Stimulated activated CD4-positive, alpha-beta T cell treated with anti-CD3 and anti-CD28 coated beads, Interleukin-15, amount 100 ng/mL, for 1 hour (primary cell): ENCODE measurements around the gene SMC3.
"Not testable (repeated sequence)": the region's sequence is repeated elsewhere in the genome, so short reads cannot be mapped to it uniquely, and the experiment has no call there.

Experiments
- DNase-seq, 2 donors: peaks; one replicate each; pipeline ENCODE4 v3.0.0-alpha.2; 2020; ENCODE audit warnings: low read depth in 1 of 2, low spot score in 1 of 2

The SMC3 gene

DNA sequence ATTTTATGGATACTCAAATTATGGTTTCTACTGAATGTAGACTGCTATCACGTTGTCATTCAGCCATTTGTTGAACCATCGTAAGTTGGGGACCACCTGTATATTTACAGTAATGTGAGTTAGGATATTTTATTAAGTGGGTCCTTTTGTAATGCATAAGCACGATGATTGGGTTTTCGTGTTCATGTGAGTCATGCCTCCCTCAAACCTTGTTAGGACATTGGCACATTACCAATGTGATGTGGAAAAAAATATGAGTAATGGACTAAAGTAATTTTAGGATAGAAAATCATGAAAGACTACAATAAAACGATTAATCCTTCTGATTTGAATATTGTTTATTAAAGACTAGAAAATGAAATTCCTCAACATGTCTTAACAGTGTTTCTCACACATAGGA is 8.7 kb downstream of the SMC3 start:
- DNase-seq = no peak

DNA sequence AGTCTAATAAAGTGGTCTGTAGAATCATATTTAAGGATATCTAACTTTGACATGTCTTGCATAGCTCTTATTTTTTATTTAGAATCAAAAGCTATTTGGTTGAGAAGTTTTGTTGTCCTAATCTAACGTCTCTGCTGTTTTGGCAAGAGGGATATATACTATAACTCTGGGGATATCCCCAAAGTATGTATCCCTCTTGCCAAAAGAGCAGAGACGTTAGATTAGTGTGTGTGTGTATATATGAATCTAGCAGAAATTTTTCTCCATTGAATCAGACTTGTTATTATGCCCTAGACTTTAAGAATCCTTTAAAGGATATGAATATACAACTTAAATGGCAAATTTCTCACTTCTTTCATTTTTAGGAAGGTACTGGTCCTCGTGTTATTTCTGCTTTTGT is 9.6 kb downstream of the SMC3 start:
- no peak for DNase-seq

DNA sequence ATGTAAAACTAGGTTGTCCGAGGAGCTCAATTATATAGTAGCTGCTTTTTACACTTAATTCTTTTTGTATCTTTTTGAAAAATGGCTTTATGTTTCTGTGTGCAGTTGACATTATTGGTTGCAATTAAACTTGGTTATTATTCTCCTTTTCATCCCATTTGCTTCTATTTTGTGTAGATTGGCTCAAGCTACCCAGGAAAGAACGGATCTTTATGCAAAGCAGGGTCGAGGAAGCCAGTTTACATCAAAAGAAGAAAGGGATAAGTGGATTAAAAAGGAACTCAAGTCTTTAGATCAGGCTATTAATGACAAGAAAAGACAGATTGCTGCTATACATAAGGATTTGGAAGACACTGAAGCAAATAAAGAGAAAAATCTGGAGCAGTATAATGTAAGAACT is 16.5 kb downstream of the SMC3 start:
- DNase-seq = no peak

DNA sequence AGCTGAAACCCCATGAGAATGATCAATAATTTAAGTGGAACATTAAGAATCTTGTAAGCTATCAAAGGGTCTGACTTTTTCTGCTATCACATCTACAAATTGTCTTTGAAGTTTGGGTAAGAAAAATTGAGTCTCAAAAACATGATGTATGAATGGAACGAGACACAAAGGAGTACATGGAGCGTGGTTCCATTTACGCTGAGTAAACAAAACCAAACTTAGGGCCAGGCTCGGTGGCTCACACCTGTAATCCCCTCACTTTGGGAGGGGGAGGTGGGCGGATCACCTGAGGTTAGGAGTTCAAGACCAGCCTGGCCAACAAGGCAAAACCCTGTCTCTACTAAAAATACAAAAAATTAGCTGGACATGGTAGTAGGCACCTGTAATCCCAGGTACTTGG is 24.3 kb downstream of the SMC3 start:
- DNase-seq = no peak

DNA sequence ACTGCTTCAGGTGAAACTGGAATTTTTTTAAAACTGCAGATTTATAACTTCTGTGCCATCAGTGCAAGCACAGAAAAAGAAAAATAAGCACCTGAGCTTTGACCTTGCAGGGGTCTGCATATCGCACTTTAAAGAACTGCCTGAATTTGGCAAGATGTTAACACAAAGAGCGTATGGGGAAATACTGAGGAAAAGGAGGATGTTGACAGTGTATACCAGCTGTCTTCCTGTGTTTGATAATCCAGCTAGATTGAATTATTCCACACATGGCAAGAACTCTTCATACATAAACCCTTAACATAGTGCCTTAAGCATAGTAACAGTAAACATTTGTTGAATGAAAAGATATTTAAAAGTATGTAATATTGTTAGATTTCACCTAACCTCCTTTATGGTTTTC is 30.0 kb downstream of the SMC3 start:
- no peak for DNase-seq

DNA sequence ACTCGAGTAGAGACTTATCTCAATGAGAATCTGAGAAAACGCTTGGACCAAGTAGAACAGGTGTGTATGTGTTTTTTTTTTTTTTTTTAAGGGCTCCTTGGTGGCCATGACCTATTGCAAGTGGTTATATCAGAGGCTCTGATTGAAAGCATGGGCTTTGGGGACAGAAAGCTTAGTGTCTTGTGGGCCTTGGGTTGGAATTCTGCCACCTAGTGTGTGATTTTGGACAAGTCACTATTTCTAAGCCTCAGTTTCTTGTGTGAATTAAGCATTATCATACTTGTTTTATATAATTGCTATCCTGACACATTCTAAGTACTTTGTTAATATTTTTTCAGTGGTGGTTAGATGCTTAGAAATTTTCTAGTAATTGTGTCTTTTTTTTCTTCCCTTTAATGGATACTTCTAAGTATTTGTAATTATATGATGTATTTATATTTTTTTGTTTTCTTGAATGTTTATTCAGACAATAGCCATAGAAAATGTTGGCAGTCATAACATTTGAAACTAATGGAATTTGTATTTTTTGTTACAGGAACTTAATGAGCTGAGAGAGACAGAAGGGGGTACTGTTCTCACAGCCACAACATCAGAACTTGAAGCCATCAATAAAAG is 33.1 kb downstream of the SMC3 start:
- DNase-seq = no peak

DNA sequence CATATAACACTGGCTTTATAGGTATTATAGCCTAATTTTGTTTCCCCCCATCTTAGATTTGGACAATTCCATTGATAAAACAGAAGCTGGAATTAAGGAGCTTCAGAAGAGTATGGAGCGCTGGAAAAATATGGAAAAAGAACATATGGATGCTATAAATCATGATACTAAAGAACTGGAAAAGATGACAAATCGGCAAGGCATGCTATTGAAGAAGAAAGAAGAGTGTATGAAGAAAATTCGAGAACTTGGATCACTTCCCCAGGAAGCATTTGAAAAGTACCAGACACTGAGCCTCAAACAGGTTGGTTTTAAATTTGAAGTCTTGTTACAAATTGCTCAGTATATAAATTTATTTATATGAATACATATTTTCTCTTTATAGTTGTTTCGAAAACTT is 34.1 kb downstream of the SMC3 start:
- DNase-seq = no peak

DNA sequence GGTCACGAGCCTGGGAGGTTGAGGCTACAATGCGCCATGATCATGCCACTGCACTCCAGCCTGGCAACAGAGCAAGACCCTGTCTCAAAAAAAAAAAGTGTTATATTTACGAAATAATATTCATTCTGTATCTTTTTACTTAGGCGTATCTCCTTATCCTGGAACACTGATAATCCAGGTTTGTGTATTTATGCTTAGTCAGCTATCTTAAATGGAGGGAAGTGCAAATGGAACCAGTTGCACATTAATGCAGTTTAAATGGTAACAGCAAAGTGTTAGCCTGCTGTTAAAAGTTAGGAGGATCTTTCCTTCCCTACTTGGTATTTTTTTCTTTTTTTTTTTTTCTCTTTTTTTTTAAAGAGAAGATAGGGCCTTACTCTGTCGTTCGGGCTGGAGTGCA is 40.6 kb downstream of the SMC3 start:
- DNase-seq = no peak

DNA sequence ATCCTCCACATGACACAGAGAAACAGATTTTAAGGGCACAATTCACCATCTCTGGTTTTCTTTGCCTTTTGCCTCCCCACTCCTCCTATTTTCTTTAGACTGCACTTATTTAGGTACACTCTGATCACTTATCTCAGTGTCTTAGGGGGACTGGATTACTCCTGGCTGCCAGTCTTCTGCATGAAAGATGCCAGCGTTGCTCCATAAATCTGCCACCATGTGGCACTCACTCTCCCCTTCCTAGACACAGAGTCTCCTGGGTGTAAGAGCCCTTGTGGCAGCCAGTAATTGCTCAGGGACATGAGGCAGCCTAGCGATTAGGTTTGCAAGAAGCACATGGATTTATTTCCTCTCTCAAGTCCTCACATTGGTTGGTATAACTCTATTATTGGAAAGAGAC is 42.1 kb downstream of the SMC3 start:
- no peak for DNase-seq

DNA sequence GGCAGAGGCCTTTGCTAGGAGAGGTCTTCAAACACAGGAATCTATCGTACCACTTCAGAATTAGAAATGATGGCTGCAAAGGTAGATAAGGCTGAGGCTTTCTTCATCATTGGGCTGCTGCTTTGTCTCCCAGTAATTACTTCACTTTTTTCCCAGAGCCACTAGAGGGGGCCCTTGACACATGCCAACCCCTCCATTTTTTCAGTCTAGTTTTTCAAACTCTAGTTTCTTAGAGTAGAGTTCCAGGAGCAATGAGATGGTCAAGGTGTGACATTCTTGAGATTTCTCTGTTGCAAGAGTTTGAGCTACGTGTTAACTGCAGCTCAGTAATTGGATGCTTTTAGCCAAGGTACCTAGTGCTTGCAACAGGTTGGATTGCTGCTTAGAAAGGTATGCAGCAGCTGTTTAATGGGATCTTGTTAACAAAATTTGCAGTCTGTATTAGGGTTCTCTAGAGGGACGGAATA is 42.8 kb downstream of the SMC3 start:
- DNase-seq = no peak

DNA sequence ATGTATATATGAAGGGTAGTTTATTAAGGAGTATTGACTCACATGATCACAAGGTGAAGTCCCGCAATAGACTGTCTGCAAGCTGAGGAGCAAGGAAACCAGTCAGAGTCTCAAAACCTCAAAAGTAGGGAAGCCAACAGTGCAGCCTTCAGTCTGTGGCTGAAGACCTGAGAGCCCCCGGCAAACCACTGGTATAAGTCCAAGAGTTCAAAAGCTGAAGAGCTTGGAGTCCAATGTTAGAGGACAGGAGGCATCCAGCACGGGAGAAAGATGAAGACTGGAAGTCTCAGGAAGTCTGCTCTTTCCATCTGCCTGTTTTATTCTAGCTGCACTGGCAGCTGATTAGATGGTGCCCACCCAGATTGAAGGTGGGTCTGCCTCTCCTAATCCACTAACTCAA is 43.3 kb downstream of the SMC3 start:
- not testable (repeated sequence) for DNase-seq

DNA sequence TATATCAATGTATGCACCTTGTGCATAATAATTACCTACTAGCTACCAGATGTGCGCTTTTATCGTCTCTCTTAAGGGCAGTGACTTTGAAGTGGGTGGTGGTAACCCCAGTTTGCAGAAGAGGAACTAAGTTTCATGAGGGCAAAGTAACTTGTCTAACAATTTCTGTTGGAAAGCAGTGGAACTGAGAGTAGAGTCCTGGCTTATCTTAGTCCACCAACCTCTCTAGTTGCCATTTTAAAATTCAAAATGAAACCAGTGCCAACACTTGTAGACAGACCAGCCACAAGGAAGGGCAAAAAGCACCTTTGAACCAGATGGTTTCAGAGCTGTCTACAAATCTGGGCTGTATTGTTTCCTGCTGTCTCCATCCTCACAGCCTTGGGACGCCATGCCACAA is 44.6 kb downstream of the SMC3 start:
- no peak for DNase-seq

DNA sequence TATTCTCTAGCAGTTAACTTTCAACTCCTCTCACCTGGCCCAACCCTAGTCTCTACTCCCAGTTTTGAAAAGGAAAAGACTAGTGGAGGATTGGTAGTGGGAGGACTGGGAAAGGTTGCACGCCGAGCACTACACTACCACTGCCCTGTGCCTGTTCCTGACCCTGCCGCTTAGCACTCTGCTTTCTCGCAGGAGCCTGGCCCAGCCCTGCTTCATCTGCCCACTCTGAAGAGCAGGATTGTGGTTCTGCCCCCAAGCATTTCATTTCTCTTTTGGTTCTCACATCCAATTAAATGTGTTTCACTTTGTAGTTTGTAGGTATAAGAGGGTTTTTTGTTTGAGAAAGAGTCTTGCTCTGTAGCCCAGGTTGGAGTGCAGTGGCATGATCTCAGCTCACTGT is 45.1 kb downstream of the SMC3 start:
- DNase-seq = no peak

DNA sequence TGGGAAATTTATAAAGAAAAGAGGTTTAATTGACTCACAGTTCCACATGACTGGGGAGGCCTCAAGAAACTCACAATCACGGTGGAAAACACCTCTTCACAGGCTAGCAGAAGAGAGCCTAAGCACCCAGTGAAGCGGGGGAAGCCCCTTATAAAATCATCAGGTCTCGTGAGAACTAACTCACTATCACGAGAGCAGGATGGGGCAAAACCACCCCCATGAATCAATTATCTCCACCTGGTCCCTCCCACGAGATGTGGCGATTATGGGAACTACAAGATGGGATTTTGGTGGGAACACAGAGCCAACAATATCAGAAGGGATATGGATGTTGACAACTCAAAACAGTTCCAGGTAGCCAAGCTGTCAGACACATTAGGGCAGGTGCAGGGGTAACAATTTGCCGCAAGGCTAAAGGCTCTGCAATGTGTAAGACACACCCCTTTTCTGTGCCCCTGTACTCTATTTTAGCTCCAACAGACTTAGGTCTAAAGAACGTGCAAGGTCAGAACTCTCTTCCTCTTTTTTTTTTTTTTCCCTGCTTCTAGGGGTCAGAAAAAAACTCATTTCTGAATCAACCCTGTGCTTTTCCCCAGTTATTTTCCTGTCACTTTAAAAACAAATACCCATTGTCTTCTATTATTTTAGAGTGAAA is 46.0 kb downstream of the SMC3 start:
- DNase-seq = no peak

DNA sequence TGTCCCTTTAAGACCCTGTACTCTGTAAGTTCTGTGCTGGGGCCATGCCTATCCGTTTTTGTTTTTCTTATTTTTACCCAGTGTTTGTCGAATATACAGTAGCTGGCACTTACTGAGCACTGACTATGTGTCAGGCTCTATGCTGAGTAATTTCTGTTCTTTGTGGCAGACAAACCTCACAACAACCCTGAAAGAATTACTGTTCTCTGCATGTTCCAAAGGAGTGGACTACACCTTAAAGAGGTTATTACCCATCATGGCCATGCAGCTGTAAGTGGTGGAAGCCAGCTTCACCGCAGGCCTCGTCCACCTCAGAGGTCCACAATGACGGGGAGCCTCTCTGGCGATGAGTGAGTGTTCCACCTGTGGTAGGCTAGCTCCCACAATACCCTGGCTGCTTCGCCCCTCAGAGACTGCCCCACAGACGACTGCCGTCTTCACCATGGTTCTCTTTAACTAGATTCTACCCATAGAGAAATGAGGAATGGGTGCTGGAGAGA is 46.6 kb downstream of the SMC3 start:
- DNase-seq = no peak

DNA sequence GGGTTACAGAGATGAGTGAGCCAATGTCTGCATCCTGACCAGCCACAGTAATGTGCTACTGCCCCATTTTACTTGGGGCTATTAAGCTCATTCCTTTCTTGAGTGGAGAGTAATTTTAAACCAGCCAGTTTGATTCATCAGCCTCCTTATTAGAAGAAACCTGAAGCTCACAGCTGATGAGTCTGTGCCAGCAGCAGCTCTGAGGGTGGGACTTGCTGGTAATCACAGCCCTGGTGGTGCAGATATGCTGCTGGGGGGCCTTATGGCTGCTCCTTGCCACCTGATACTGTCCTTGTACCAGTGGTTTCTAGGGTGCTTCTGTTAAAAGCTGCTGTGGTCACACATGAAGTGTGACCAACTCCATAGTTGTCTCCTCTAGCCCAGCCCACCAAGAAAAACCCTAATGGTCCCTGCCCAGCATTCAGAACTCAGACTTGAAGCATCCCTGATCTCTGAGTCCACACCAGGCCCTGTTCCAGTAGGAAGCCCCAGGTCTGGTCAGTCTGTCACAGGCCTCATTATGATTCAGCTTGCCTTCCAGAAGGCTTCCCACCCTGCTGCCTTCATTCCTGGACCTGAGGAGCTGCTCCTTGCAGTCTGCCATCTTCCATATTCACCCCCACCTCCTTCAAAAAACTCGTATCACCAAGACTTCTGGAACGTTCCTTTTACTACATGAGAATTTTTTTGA is 47.7 kb downstream of the SMC3 start:
- DNase-seq = no peak

DNA sequence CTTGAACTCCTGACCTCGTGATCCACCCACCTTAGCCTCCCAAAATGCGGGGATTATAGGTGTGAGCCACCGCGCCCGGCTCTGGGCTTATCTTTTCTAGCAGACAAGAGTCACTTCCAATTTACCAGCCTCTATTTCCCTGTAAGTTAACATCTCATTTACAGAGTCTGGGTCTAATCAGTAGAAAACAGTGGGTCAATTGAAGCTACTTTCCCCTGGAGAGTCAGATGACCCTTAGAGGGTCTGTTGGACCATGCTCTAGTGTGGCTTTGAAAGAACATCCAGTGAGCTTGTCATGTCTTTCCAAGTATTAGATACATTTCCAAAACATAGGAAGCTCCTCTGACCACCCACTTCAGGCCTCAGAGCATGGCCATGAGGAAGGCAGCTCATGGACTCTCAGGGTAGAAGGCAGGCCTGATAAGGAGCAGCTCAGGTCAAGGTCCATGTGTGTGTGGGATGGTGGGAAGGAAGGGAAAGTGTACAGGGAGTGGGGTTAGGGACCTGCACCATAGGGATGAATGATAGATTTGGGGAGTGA is 49.1 kb downstream of the SMC3 start:
- no peak for DNase-seq

DNA sequence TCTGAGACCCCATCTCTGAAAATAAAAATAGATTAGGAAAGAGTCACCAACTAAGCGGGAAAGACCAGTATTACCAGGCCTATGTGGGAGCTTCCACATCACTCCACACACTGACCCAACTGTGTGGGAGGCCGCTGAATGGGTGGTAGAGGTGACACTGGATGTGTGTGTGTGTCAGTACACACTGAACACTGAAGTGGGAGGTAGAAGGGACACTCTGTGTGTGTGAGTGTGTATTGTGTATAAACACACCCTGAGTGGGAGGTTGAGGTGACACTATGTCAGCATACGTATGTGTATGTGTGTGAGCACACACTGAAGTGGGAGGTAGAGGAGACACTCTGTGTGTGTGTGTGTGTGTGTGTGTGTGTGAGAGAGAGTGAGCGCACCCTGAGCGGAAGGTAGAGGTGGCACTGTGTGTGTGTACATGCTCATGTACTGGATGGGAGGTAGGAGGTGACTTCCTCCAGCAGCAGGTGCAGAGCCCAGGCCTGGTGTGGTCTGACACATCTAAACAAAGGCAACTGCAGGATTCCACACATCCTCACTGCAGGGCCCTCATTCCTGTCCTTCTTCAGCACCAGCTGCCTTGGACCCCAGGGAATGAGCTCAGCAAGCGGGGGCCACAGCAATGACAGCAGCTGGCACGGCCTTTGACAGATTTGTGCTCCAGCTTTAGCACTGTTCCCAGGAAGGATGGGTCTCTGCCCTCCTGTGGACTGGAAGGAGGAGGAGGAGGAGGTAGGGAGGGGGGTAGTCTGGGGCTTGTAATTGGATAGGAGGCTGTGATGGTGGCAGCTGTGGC is 50.1 kb downstream of the SMC3 start:
- no peak for DNase-seq

DNA sequence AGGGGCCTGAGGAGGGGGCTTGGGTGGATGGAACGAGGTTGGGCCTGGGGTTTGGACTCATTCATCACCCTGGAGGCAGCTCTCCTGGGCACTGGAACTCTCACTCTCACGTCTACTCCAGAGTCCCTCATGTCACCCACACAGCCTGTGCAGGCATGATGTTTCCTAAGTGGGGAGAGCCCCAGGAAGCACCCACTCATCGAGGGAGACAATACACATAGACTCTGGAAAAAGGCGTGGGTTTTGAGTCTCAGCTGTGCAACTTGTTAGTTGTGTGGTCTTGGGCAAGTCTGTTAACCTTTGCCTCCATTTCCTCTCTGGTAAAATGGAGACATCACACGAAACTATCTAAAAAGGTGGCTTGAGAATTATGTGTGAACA is 50.7 kb downstream of the SMC3 start:
- no peak for DNase-seq

DNA sequence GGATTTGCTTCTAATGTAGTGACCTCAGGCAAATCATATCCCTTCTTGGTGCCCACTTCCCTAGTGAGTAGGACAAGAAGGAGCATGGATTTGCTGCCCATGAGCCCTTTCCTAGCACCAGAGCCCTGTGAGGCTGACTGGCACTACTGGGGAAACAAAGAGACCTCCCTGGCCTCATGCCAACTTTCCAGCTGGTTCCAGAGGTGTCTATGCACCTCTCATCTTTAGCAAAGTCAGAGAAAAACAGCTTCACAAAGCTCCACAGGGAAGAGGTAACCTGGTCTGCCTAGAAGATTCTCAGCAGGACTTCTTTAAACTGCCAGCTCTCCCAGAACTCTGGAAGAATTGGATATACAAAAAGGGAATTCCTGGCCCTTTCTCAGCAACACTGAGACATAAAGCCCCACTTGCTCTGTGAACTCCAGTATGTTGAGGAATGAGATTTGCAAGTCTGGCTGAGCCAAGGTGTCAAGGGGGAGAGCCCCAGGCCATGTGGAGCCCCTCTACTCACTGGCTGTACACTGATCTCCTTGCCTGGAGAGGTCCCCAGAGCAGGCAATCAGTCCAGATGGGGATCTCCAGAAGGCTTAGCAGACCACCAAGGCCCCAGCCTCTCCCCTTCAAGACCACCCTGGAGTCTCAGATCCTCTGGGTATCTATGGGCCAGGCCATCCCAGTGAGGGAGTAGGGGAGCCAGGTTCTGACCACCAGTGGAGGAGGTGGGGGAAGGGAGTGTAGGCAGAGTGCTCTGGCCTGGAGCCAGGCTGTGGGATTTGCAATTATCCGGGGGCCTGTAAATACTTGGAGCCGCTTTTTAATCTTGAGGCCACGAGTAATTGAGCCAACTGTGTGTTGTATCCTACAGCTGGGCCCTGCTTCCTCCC is 52.3 kb downstream of the SMC3 start:
- DNase-seq = no peak

DNA sequence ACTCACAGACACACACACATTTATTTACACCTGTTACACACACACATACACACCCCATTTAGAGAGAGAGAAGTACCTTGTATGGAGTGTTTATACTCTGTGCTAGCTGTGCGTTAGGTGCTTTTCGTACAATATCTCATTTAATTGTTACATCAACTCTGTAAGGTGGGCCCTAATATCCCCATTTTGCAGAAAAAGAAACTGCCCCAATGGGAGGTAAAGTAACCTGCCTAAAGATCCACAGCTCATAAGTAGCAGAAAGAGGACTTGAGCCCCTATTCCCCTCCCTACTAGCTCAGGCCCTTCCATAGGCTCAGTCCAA is 52.9 kb downstream of the SMC3 start:
- DNase-seq = no peak
